Keratinocyte (primary cell): ENCODE data around the gene LYL1. TPM values are rescaled to one million over a fixed set of nuclear protein-coding genes. Genes with fewer than 3 reads are reported as not detected.

Experiments used
- DNase-seq: peaks from one replicate; pipeline ENCODE4 v3.0.0-alpha.2; 2011; ENCODE audit warnings: low read depth, missing footprints, low spot score
- FAIRE-seq: peaks from 2 replicates; lab custom pipeline; 2011; peaks lifted over from hg19 to GRCh38; lab: Jason Lieb, UNC
- H2AFZ ChIP-seq: 2 replicates; pipeline ENCODE4 v1.6.0; 2012; ENCODE audit warnings: low read length, control low read depth, inconsistent platforms; ENCODE audit not compliant: control insufficient read depth
- H3K27ac ChIP-seq: 2 replicates; pipeline ENCODE4 v1.5.1; 2011; ENCODE audit warnings: low read length; ENCODE audit not compliant: control insufficient read depth, insufficient read depth
- H3K27me3 ChIP-seq: 3 replicates; pipeline ENCODE4 v1.6.0; 2011; ENCODE audit warnings: low read length; ENCODE audit not compliant: control insufficient read depth, insufficient read depth; ENCODE audit errors: extremely low read depth
- H3K36me3 ChIP-seq, 2 experiments: 2 replicates in 1 of 2; 3 replicates in 1 of 2; pipeline ENCODE4 v1.5.1; 2011; ENCODE audit warnings: low read length in 2 of 2, mild to moderate bottlenecking in 1 of 2; ENCODE audit not compliant: control insufficient read depth in 2 of 2, insufficient read depth in 2 of 2; ENCODE audit errors: extremely low read depth in 1 of 2
- H3K4me1 ChIP-seq: 3 replicates; pipeline ENCODE4 v1.5.1; 2011; ENCODE audit warnings: low read length; ENCODE audit not compliant: control insufficient read depth, insufficient read depth; ENCODE audit errors: extremely low read depth
- H3K4me2 ChIP-seq: 3 replicates; pipeline ENCODE4 v1.6.0; 2011; ENCODE audit warnings: low read depth, low read length; ENCODE audit not compliant: control insufficient read depth, insufficient read depth; ENCODE audit errors: extremely low read depth
- H3K4me3 ChIP-seq, 3 experiments: fragments of 200-600 bp in 1 of 3; sonication (generic) in 1 of 3; 2 replicates in 2 of 3; 3 replicates in 1 of 3; pipeline ENCODE4 v1.5.1; 2011 to 2016; ENCODE audit warnings: low read length in 3 of 3, mild to moderate bottlenecking in 3 of 3, control low read depth in 2 of 3, inconsistent platforms in 1 of 3, low read depth in 1 of 3, mixed read lengths in 1 of 3, mixed run types in 1 of 3, moderate library complexity in 1 of 3; ENCODE audit not compliant: control insufficient read depth in 2 of 3, insufficient read depth in 2 of 3; ENCODE audit errors: extremely low read depth in 1 of 3
- H3K79me2 ChIP-seq: 2 replicates; pipeline ENCODE4 v1.6.0; 2012; ENCODE audit warnings: low read length; ENCODE audit not compliant: control insufficient read depth, insufficient read depth
- H3K9ac ChIP-seq: 3 replicates; pipeline ENCODE4 v1.6.0; 2011; ENCODE audit warnings: low read length; ENCODE audit not compliant: control insufficient read depth, insufficient read depth; ENCODE audit errors: extremely low read depth
- H3K9me1 ChIP-seq: 3 replicates; pipeline ENCODE4 v1.6.0; 2011; ENCODE audit warnings: low read length; ENCODE audit not compliant: control insufficient read depth, insufficient read depth; ENCODE audit errors: extremely low read depth
- H3K9me3 ChIP-seq: 2 replicates; pipeline ENCODE4 v1.5.1; 2012; ENCODE audit warnings: low read depth, low read length; ENCODE audit not compliant: control insufficient read depth
- H4K20me1 ChIP-seq: 3 replicates; pipeline ENCODE4 v1.6.0; 2011; ENCODE audit warnings: low read length; ENCODE audit not compliant: control insufficient read depth, insufficient read depth; ENCODE audit errors: extremely low read depth
- CTCF ChIP-seq, 3 experiments: IDR thresholded peaks in 1 of 3; conservative IDR thresholded peaks in 1 of 3; optimal IDR thresholded peaks in 1 of 3; 2 replicates in 2 of 3; 3 replicates in 1 of 3; pipeline versions ENCODE3 to v1.5.1; 2011; ENCODE audit warnings: low read length in 3 of 3, mild to moderate bottlenecking in 3 of 3, moderate library complexity in 2 of 3, control low read depth in 1 of 3, inconsistent platforms in 1 of 3; ENCODE audit not compliant: insufficient read depth in 2 of 3; ENCODE audit errors: extremely low read depth in 1 of 3
- EZH2 ChIP-seq: IDR thresholded peaks from one replicate; pipeline ENCODE4 v1.6.1; 2012; ENCODE audit warnings: inconsistent platforms, mild to moderate bottlenecking, low read length, moderate library complexity
- dilution Hi-C: fragments of 300-500 bp; cut with MboI; formaldehyde crosslinking; loops from one replicate; pipeline ENCODE4 v1.7.0; 2020; ENCODE audit warnings: low sequenced_read_pairs; ENCODE audit not compliant: extremely low pct_ligation_motif_present
- polyA plus RNA-seq, 5 experiments: library from polyadenylated mRNA; depleted of rRNA in 3 of 5; stranded (reverse) in 3 of 5; stranded (forward) in 1 of 5; unstranded in 1 of 5; fragments of >200 nt; gene quantifications; 1 replicate in 1 of 5; 2 replicates in 3 of 5; 3 replicates in 1 of 5; pipeline versions ENCODE4 v1.2.1 to v1.2.3, GENCODE V29; 2011 to 2012; ENCODE audit warnings: missing spikeins in 2 of 5, low read depth in 1 of 5, low replicate concordance in 1 of 5

LYL1 gene
- polyA plus RNA-seq, 1 donor (not counting 4 experiments of a cell fraction or from before 2014, with no cell fraction given), result 0.07 TPM

GRCh38 chr19:13122980-13123957 lies 20.6 kb upstream of the LYL1 start:
- Histone ChIP-seq H3K4me3 (no peak overlapping the region), H3K9me3 (no peaks in the 10 kb centered on the region), H3K79me2 (peaks cover 94% of the 10 kb centered on the region), H3K4me1 (peaks cover 18% of the 10 kb centered on the region), H3K27ac (no peak overlapping the region), H3K9ac (no peak overlapping the region), H4K20me1 (peaks cover 35% of the 10 kb centered on the region), H3K4me2 (no peak overlapping the region), H2AFZ (no peak overlapping the region), H3K27me3 (no peaks in the 10 kb centered on the region), H3K9me1 (no peaks in the 10 kb centered on the region), H3K36me3 (peaks cover 20 to 27% of the 10 kb centered on the region in 2 experiments)
- FAIRE-seq (no peak), DNase-seq (no peak)
- dilution Hi-C loops, result no loop called here
- TF ChIP-seq EZH2 (no peak), CTCF (optimal IDR thresholded peaks at IDR 0.05 in 1 of 3, IDR thresholded peaks at IDR 0.05 in 1 of 3, conservative IDR thresholded peaks at IDR 0.05 in 1 of 3; ENCODE audit: extremely low read depth in 1 of 3, insufficient read depth in 2 of 3, low read length in 3 of 3) (no peak)

- peaks cover 18 to 27% of the 10 kb centered on the region in 2 experiments for H3K36me3 ChIP-seq
- H3K9ac ChIP-seq, result no peak overlapping the region
- DNase-seq (no peak), FAIRE-seq (no peak)
- no peak overlapping the region for H3K4me3 ChIP-seq
- dilution Hi-C loops, result no loop called here
- H3K9me3 ChIP-seq, result no peaks in the 10 kb centered on the region
- no peaks in the 10 kb centered on the region for H3K9me1 ChIP-seq
- no peak overlapping the region for H2AFZ ChIP-seq
- H3K27me3 ChIP-seq, result no peaks in the 10 kb centered on the region
- no peak overlapping the region for H3K27ac ChIP-seq
- TF ChIP-seq CTCF (optimal IDR thresholded peaks at IDR 0.05 in 1 of 3, IDR thresholded peaks at IDR 0.05 in 1 of 3, conservative IDR thresholded peaks at IDR 0.05 in 1 of 3; ENCODE audit: extremely low read depth in 1 of 3, insufficient read depth in 2 of 3, low read length in 3 of 3) (no peak), EZH2 (no peak)
- H3K4me2 ChIP-seq, result no peak overlapping the region
- peaks cover 28% of the 10 kb centered on the region for H4K20me1 ChIP-seq
- peaks cover 85% of the 10 kb centered on the region for H3K79me2 ChIP-seq
- peaks cover 20% of the 10 kb centered on the region for H3K4me1 ChIP-seq
Measured at GRCh38 chr19:13122275-13122878, 19.7 kb upstream of the LYL1 start.
